Lower leg skin (tissue), 4 donors: ENCODE measurements around the gene JAK1. TPM values are rescaled to one million over a fixed set of nuclear protein-coding genes. Genes with fewer than 3 reads are reported as not detected.
"Not testable (repeated sequence)": the region's sequence is repeated elsewhere in the genome, so short reads cannot be mapped to it uniquely, and the experiment has no call there.

Experiments
- DNase-seq, 2 donors: peaks; one replicate each; pipeline ENCODE4 v3.0.0-alpha.2; 2019; ENCODE audit warnings: low spot score in 2 of 2
- H3K4me3 ChIP-seq: fragments of 200-600 bp; sonication (generic); 2 replicates; pipeline ENCODE4 v1.5.1; 2017; ENCODE audit warnings: mild to moderate bottlenecking, low read depth; ENCODE audit not compliant: poor library complexity, severe bottlenecking
- POLR2A ChIP-seq, 2 donors: fragments of 450-650 bp; IDR thresholded peaks; one replicate each; pipeline ENCODE4 v1.6.1; 2016 to 2017; ENCODE audit warnings: antibody characterized with exemption in 2 of 2, mild to moderate bottlenecking in 1 of 2, moderate library complexity in 1 of 2
- WGBS, 2 donors: methylation state at CpG; one replicate each; pipeline ENCODE4 v1.1.5; 2018; 5-methylcytosine and 5-hydroxymethylcytosine counted together
- intact Hi-C: fragments of 100-400 bp; cut with DNase I; formaldehyde crosslinking; loops from one replicate; pipeline ENCODE4 v1.15.0; 2023; ENCODE audit warnings: low total_unique reads
- total RNA-seq, 4 donors: library from RNA; depleted of rRNA; stranded (reverse); fragments of >200 nt; gene quantifications; one replicate each; pipeline ENCODE4 v1.1.0, GENCODE V29; 2016
- TF ChIP-seq, protein P1 (sequence below), 3 donors: fragments of 450-650 bp; IDR thresholded peaks; one replicate each; pipeline ENCODE4 v1.5.1; 2016; ENCODE audit warnings: antibody characterized with exemption in 3 of 3, mild to moderate bottlenecking in 3 of 3, moderate library complexity in 2 of 3

The JAK1 gene
- total RNA-seq, 4 donors from 2014 or later: 97.1 to 159 (median 129) TPM

DNA sequence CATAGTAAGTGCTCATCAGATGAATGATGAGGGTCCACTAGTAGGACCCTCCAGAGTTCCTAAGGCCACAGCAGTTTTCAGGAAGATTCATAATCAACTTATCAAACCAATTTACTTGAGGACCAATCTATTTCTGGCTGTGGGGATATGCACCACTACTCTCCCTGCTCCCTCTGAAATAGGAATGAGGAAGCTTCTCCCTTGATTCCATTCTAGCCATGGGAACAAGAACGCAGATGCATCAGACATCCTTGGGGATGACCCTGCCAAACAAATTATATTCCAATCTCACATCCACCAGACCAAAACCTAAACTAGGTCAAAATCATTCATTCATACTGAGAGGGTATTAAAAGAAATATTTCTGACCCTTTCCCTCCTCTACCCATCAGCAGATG, 31.5 kb downstream of the JAK1 start:
- WGBS, 2 donors: 72 to 78% methylated on average over 1 of the region's 1 CpG
- TF ChIP-seq, protein P1, sequence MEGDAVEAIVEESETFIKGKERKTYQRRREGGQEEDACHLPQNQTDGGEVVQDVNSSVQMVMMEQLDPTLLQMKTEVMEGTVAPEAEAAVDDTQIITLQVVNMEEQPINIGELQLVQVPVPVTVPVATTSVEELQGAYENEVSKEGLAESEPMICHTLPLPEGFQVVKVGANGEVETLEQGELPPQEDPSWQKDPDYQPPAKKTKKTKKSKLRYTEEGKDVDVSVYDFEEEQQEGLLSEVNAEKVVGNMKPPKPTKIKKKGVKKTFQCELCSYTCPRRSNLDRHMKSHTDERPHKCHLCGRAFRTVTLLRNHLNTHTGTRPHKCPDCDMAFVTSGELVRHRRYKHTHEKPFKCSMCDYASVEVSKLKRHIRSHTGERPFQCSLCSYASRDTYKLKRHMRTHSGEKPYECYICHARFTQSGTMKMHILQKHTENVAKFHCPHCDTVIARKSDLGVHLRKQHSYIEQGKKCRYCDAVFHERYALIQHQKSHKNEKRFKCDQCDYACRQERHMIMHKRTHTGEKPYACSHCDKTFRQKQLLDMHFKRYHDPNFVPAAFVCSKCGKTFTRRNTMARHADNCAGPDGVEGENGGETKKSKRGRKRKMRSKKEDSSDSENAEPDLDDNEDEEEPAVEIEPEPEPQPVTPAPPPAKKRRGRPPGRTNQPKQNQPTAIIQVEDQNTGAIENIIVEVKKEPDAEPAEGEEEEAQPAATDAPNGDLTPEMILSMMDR (IDR thresholded peaks at IDR 0.05): no peak
- no peak for TF ChIP-seq POLR2A (IDR thresholded peaks at IDR 0.05)
- intact Hi-C loops: no loop called here
- DNase-seq: no peak
- H3K4me3 ChIP-seq: no peak overlapping the region

DNA sequence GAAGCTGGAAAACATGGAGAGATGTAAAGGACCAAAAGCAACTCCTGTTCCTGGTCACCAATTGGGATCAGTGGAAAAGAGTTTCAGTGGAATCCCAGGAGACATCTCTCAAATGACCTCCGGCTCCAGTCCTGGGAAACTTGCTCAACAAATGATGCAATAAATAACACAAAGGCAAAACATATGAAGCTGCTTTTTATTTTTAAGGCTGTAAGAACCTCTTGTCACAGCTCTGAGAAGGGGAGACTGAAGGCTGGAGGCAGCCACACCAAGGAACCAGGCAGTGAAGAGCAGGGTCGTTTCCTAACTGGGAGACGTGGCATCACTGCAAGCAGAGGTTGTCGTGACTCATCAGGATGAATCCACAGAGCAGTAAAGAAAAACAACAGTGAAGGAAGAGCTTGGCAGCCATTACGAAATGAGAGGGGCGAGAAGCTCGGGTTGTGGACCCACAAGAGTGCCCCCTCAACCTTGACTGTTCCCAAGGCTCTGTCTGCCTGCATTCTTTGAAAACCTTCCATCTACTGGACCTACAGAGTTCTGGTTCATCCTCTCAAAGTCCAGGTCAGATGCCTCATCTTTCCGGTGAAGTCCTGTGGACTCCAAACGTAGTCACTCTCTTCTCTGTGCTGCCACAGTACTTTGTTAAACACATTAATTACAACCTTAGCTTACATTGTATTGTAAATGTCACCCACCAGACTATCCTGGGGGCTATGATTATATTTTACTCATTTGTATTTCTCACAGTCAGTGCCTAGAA, 32.1 kb downstream of the JAK1 start:
- no peak overlapping the region for H3K4me3 ChIP-seq
- no peak for TF ChIP-seq POLR2A (IDR thresholded peaks at IDR 0.05)
- TF ChIP-seq, protein P1 (IDR thresholded peaks at IDR 0.05): no peak
- 54 to 55% methylated on average over 9 of the region's 9 CpGs for WGBS, 2 donors
- intact Hi-C loops: no loop called here
- peak; percentile 44 to 88 for DNase-seq

DNA sequence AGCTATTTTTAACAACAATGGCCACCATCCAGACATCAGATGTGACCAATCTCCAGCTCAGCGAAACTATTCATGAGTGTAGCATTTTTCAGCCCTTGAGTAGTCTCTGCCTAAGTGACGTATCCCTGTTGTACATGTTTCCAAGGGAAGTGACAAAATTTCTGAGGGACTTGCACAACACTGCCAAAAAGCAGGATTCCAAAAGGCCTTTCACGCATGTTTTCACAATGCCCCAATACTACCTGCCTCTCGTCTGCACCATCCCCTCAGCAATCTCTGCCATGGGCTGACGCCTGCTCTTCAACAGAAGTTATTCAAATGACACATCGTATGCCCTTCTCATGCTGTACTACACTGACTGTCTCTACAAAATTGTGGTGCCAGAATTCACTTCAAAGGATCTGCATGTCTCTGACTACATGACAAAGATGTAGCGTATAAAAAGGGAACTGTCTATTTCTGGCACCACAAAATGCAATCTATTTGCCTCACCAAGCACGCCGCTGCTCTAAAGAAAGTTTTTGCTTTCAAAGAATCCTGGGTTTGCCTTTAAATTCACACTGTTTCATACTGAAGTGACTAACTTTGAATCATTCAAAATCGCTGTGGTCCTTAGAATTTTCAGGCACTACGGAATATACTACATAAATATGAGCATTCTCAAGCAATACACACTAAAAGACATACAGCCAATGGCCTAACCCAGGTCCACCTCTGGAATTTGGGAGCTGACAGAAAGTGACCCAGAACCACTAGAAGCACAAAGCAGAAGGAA, 32.9 kb downstream of the JAK1 start:
- peak in 1 of 2 donors; percentile 82 for DNase-seq
- H3K4me3 ChIP-seq: no peak overlapping the region
- WGBS, 2 donors: 42 to 47% methylated on average over 11 of the region's 11 CpGs
- TF ChIP-seq, protein P1 (IDR thresholded peaks at IDR 0.05): no peak
- no peak for TF ChIP-seq POLR2A (IDR thresholded peaks at IDR 0.05)
- intact Hi-C loops: no loop called here

DNA sequence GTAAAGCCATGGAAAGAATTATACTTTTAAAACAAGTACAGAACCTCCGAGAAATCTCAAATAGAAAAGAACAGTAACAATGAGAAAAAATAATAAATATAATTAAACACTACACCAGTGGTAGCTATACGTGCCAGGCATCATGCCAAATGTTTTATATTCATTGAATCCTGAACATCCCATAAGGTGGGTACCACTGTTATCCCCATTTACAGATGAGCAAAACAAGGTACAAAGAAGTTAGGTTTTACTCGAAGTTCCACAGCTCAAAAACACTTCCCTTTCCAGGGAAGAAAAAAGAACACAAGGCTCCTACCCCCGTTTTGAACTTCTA, 33.4 kb downstream of the JAK1 start:
- H3K4me3 ChIP-seq: no peak overlapping the region
- intact Hi-C loops: no loop called here
- 36 to 43% methylated on average over 4 of the region's 4 CpGs for WGBS, 2 donors

DNA sequence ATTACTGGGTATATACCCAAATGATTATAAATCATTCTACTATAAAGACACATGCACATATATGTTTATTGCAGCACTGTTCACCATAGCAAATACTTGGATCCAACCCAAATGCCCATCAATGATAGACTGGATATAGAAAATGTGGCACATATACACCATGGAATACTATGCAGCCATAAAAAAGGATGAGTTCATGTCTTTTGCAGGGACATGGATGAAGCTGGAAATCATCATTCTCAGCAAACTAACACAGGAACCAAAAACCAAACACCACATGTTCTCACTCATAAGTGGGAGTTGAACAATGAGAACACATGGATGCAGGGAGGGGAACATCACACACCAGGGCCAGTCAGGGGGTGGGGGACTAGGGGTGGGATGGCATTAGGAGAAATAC, 35.7 kb downstream of the JAK1 start:
- not testable (repeated sequence) for H3K4me3 ChIP-seq

More for the DNA sequence above, 33.4 kb downstream of the JAK1 start:
- no peak for DNase-seq
- TF ChIP-seq, protein P1 (IDR thresholded peaks at IDR 0.05): no peak
- no peak for TF ChIP-seq POLR2A (IDR thresholded peaks at IDR 0.05)

DNA sequence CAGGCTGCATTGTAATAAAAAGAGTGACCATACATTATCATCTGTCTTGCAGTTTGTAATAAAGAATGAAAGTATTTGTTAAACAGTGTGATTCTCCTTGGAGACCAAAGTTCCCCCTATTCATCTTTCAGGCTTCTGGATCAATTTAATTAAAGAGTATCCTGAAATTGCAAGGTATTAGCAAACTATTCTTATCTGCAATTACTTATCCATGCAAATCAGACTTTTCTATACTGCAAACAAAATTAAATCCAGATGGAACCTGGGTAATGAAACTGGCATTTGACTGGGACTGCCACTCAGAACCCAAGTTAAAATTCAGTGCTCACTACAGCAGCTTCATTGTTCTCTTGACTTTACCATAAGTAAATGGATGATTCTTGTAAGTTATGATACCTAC, 37.1 kb downstream of the JAK1 start:
- intact Hi-C loops: no loop called here

More for the DNA sequence above, 35.7 kb downstream of the JAK1 start:
- intact Hi-C loops, DNase-seq: not testable (repeated sequence)

More for the DNA sequence above, 37.1 kb downstream of the JAK1 start:
- H3K4me3 ChIP-seq: no peak overlapping the region
- no peak for TF ChIP-seq POLR2A (IDR thresholded peaks at IDR 0.05)
- TF ChIP-seq, protein P1 (IDR thresholded peaks at IDR 0.05): no peak
- no peak for DNase-seq
